Measurements from ENCODE around the gene SLC66A3.

Gene SLC66A3

DNA sequence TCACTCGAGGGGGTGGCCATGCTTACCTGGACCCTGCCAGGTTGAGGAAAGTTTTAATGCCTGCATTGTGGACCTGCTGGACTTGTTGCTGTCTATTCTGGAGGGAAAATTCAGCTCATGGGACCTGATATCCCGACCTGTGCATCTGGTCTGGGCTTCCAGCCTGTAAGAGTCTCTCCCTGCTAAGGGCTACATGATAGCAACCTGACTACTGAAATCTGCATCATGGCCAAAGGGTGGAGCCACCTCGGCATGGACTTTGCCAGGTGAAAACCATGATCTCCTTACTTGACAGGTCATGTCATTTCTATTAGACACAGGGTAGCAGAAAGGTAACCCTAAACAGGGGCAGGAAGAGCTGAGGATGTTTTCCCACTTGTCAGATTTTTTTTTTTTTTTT, 12.9 kb upstream of the SLC66A3 start:
- Histone ChIP-seq H3K4me1 (ENCODE audit: insufficient read depth, low read length) (no peaks in the 10 kb centered on the region), H3K27me3 (ENCODE audit: control insufficient read depth in 1 of 2, insufficient read depth in 2 of 2, low read length in 2 of 2) (no peaks in the 10 kb centered on the region), H3K36me3 (ENCODE audit: insufficient read depth, low read length) (no peaks in the 10 kb centered on the region), H3K4me3 (ENCODE audit: low read depth in 1 of 2, low read length in 2 of 2) (no peak overlapping the region), H3K9ac (ENCODE audit: low read length) (no peak overlapping the region), H3K27ac (ENCODE audit: low read depth, low read length) (no peak overlapping the region), H3K9me3 (ENCODE audit: low read length) (no peaks in the 10 kb centered on the region)

DNA sequence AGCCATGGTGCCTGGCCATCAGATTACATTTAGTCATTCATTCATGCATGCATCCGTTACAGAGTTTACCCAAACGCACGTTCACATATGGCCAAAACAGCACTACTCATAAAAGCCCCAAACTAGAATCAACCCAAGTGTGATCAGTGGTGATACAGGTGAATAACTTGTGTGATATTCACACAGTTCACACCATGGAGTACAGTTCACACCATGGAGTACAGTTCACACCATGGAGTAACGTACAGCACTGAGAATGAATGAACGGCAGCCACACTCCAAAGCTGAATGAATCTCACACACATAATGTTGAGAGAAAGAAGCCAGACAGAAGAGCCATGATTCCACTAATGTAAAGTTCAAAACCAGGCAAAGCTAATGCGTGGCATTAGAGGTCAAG, 12.3 kb upstream of the SLC66A3 start:
- Histone ChIP-seq H3K27me3 (ENCODE audit: control insufficient read depth in 1 of 2, insufficient read depth in 2 of 2, low read length in 2 of 2) (no peaks in the 10 kb centered on the region), H3K36me3 (ENCODE audit: insufficient read depth, low read length) (no peaks in the 10 kb centered on the region), H3K27ac (ENCODE audit: low read depth, low read length) (no peak overlapping the region)

DNA sequence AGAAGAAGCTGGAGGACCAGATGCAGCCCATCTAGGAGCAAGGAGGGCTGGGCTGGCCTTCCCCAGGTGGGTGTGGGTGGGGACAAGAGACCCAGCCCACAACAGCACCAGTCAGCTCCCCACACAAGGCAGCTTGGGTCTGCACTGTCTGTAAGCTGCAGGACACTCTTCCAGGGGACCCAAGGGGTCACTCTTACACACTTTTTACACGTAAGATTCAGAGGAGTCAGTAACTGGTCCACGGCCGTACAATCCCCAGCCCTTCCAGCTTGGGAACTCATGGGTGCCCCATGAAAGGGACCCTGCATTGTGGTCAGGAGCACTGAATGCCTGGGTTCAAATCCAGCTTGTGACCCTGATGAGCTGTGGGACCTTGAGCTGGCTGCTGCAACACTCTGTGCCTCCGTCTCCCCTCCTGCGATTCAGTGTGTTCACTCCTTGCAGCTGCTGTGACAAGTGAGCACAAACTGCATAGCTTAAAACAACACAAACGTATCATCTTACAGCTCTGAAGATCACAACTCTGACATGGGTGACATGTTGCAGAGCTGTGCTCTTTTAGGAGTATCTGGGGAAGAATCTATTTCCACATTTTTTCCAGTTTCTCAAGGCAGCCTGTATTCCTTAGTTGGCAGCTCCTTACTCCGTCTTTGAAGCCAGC, 11.1 kb upstream of the SLC66A3 start:
- H3K9me3 ChIP-seq (ENCODE audit: low read length) = no peaks in the 10 kb centered on the region
- H3K27ac ChIP-seq (ENCODE audit: low read depth, low read length) = no peak overlapping the region
- no peaks in the 10 kb centered on the region for H3K27me3 ChIP-seq (ENCODE audit: control insufficient read depth in 1 of 2, insufficient read depth in 2 of 2, low read length in 2 of 2)
- H3K4me3 ChIP-seq (ENCODE audit: low read depth in 1 of 2, low read length in 2 of 2) = no peak overlapping the region
- no peak overlapping the region for H3K9ac ChIP-seq (ENCODE audit: low read length)
- no peaks in the 10 kb centered on the region for H3K4me1 ChIP-seq (ENCODE audit: insufficient read depth, low read length)
- H3K36me3 ChIP-seq (ENCODE audit: insufficient read depth, low read length) = no peaks in the 10 kb centered on the region

More for the DNA sequence above, 12.3 kb upstream of the SLC66A3 start:
- H3K4me1 ChIP-seq (ENCODE audit: insufficient read depth, low read length) = no peaks in the 10 kb centered on the region
- no peak overlapping the region for H3K9ac ChIP-seq (ENCODE audit: low read length)
- H3K9me3 ChIP-seq (ENCODE audit: low read length) = no peaks in the 10 kb centered on the region
- H3K4me3 ChIP-seq (ENCODE audit: low read depth in 1 of 2, low read length in 2 of 2) = no peak overlapping the region

DNA sequence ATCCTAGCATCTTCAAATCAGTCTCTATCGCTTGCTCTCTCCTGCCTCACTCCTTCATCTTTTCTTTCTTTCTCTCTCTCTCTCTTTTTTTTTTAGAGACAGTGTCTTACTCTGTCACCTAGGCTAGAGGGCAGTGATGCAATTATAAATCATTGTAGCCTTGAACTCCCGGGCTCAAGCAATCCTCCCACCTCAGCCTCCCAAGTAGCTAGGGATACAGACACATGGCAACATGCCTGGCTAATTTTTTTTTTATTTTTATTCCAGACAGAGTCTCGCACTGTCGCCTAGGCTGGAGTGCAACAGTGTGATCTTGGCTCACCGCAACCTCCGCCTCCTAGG, 10.6 kb upstream of the SLC66A3 start:
- Histone ChIP-seq H3K9me3 (ENCODE audit: low read length) (no peaks in the 10 kb centered on the region), H3K4me1 (ENCODE audit: insufficient read depth, low read length) (no peaks in the 10 kb centered on the region), H3K27ac (ENCODE audit: low read depth, low read length) (no peak overlapping the region), H3K36me3 (ENCODE audit: insufficient read depth, low read length) (no peaks in the 10 kb centered on the region), H3K4me3 (ENCODE audit: low read depth in 1 of 2, low read length in 2 of 2) (no peak overlapping the region), H3K27me3 (ENCODE audit: control insufficient read depth in 1 of 2, insufficient read depth in 2 of 2, low read length in 2 of 2) (no peaks in the 10 kb centered on the region), H3K9ac (ENCODE audit: low read length) (no peak overlapping the region)

DNA sequence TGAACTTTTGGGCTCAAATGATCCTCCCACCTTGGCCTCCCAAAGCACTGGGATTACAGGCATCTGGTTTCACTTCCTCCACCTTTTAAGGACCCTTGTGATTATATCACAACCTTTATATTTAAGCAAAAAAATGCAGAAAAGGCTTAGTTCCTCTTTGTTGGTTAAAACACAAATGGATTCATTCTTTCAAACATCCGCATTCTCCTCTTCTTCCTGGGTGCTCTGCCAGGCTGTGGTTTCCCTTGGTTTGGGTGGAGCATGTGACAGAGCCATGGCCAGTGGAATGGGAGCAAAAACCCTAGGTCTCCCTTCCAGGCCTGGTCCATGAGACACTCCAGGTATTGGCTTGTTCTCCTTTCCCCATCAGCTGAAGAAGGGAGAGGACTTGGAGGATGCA, 9.9 kb upstream of the SLC66A3 start:
- no peak overlapping the region for H3K4me3 ChIP-seq (ENCODE audit: low read depth in 1 of 2, low read length in 2 of 2)
- H3K9me3 ChIP-seq (ENCODE audit: low read length) = no peaks in the 10 kb centered on the region
- H3K36me3 ChIP-seq (ENCODE audit: insufficient read depth, low read length) = no peaks in the 10 kb centered on the region
- no peak overlapping the region for H3K9ac ChIP-seq (ENCODE audit: low read length)
- no peak overlapping the region for H3K27ac ChIP-seq (ENCODE audit: low read depth, low read length)
- no peaks in the 10 kb centered on the region for H3K27me3 ChIP-seq (ENCODE audit: control insufficient read depth in 1 of 2, insufficient read depth in 2 of 2, low read length in 2 of 2)
- H3K4me1 ChIP-seq (ENCODE audit: insufficient read depth, low read length) = no peaks in the 10 kb centered on the region

DNA sequence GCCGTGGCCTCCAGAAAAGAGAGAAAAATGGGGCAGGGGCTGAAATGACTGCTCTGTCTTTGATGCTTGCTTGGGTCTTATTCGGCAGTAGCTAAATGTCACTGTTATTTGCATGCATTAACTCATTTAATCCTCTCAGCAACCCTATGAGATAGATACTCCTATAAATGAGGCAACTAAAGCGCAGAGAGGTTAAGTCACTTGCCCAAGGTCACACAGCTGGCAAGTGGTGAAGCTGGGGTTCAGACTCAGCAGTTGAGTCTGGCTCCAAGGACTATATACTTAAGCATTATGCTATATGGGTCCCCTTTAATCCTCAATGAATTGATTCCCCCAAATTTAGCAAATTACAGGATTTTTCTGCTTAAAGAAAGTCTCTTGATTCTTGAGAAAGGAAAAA, 9.2 kb upstream of the SLC66A3 start:
- no peak overlapping the region for H3K27ac ChIP-seq (ENCODE audit: low read depth, low read length)
- no peaks in the 10 kb centered on the region for H3K9me3 ChIP-seq (ENCODE audit: low read length)
- H3K4me3 ChIP-seq (ENCODE audit: low read depth in 1 of 2, low read length in 2 of 2) = no peak overlapping the region
- no peaks in the 10 kb centered on the region for H3K36me3 ChIP-seq (ENCODE audit: insufficient read depth, low read length)
- H3K4me1 ChIP-seq (ENCODE audit: insufficient read depth, low read length) = no peaks in the 10 kb centered on the region
- H3K27me3 ChIP-seq (ENCODE audit: control insufficient read depth in 1 of 2, insufficient read depth in 2 of 2, low read length in 2 of 2) = no peaks in the 10 kb centered on the region
- H3K9ac ChIP-seq (ENCODE audit: low read length) = no peak overlapping the region

DNA sequence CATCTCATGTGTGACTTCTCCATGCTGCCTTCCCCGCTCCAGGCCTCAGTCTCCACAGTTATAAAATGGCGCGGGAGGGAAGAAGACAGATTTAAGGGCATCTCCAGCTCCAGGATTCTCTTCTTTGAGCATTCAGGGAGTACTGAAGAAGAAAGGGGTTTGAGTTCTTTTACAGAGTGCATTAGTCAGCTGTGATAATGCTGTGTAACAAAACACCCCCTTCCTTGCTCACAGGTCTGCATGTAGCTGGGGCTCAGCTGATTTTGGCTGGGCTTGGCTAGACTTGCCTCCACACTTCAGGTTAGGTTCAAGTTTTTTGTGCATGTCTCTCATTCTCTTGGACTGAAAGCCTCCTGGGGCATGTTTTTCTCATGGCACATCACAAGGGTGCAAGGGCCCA, 8.0 kb upstream of the SLC66A3 start:
- no peaks in the 10 kb centered on the region for H3K9me3 ChIP-seq (ENCODE audit: low read length)
- no peak overlapping the region for H3K4me3 ChIP-seq (ENCODE audit: low read depth in 1 of 2, low read length in 2 of 2)
- H3K9ac ChIP-seq (ENCODE audit: low read length) = no peak overlapping the region
- no peaks in the 10 kb centered on the region for H3K4me1 ChIP-seq (ENCODE audit: insufficient read depth, low read length)
- no peaks in the 10 kb centered on the region for H3K27me3 ChIP-seq (ENCODE audit: control insufficient read depth in 1 of 2, insufficient read depth in 2 of 2, low read length in 2 of 2)
- H3K36me3 ChIP-seq (ENCODE audit: insufficient read depth, low read length) = no peaks in the 10 kb centered on the region
- no peak overlapping the region for H3K27ac ChIP-seq (ENCODE audit: low read depth, low read length)

DNA sequence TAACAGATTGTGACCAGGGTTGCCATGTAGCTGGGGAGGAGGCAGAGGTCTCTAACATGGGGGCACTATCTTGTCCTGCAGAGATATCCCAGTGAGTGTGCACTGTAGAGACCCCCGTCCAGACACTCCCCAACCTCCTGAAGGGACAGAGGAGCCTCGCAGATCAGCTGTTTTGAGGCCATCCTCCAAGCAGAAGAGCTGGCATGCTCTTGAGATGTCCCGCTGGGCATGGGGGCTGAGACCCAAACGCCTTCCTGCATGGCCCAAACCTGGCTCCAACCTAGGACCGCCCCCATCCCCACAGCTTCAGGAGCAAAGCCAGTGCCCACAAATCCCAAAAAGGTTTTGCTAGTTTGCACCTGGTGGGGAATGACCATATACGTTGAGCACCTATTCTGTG, 2.7 kb upstream of the SLC66A3 start:
- no peaks in the 10 kb centered on the region for H3K27me3 ChIP-seq (ENCODE audit: control insufficient read depth in 1 of 2, insufficient read depth in 2 of 2, low read length in 2 of 2)
- no peaks in the 10 kb centered on the region for H3K9me3 ChIP-seq (ENCODE audit: low read length)
- H3K9ac ChIP-seq (ENCODE audit: low read length) = no peak overlapping the region
- no peak overlapping the region for H3K4me3 ChIP-seq (ENCODE audit: low read depth in 1 of 2, low read length in 2 of 2)
- no peaks in the 10 kb centered on the region for H3K36me3 ChIP-seq (ENCODE audit: insufficient read depth, low read length)
- H3K27ac ChIP-seq (ENCODE audit: low read depth, low read length) = no peak overlapping the region
- H3K4me1 ChIP-seq (ENCODE audit: insufficient read depth, low read length) = peaks cover 14% of the 10 kb centered on the region

DNA sequence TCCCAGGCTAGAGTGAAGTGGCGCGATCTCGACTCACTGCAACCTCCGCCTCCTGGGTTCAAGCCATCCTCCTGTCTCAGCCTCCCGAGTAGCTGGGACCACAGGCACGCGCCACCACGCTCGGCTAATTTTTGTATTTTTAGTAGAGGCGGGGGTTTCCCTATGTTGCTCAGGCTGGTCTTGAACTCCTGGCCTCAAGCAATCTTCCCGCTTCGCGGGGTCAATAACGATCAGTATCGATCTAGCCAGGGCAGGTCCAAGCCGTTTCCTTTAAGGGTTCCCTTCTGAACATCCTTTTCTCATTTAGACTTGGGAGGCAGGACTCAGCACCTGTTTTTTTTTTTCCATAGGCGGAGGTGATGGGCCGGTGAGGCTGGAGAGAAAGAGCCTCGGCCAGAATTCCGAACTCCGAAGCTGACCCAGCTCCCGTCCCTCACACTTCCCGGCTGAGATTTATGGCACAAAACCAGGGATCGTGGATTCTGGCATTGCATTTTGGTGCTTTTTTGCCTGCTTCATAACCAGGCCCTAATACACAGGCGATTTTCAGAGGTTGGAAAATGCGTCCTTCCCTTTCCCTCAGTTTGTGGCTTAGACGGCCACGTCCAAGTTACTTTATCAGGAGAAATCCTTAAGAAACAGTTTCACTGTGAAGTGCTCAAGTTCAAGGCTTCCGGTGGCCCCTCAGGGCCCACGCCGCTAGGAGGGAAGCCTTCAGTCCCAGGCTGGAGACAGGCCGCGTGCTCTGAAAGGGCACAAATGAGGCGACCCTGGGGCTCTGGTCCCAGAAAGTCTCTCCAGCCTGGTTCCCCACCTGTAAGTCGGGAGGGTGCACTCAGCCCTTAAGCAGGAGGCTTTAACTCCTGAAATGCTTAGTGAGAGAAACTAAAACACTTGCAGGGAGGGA, 998 bp upstream of the SLC66A3 start:
- no peaks in the 10 kb centered on the region for H3K9me3 ChIP-seq (ENCODE audit: low read length)
- peak overlapping the region; percentile 93 for H3K27ac ChIP-seq (ENCODE audit: low read depth, low read length)
- peak overlapping the region; percentile 88 for H3K9ac ChIP-seq (ENCODE audit: low read length)
- H3K36me3 ChIP-seq (ENCODE audit: insufficient read depth, low read length) = no peaks in the 10 kb centered on the region
- no peaks in the 10 kb centered on the region for H3K27me3 ChIP-seq (ENCODE audit: control insufficient read depth in 1 of 2, insufficient read depth in 2 of 2, low read length in 2 of 2)
- peaks cover 14% of the 10 kb centered on the region for H3K4me1 ChIP-seq (ENCODE audit: insufficient read depth, low read length)
- H3K4me3 ChIP-seq (ENCODE audit: low read depth in 1 of 2, low read length in 2 of 2) = peak overlapping the region; percentile 64 to 76

DNA sequence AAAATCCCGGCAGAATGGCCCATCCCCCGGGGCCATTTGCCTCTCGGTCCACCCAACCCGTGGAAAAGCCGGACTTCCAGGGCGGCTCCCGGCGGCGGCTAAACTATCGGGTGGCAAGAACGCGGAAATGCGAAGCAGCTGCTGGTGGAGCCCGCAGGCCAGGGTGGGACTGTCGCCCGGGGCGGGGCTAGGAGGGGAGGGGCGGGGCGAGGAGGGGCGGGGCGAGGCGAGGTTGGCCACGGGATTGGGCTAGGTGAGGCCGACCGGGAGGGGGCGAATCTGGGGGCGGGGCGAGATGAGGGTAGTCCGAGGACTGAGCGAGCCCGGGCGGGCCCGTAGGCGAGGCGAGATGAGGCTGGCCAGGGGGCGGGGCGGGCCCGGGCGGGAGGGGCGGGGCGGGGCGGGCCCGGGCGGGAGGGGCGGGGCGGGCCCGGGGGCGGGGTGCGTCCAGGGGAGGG, 315 bp upstream of the SLC66A3 start:
- H3K27me3 ChIP-seq (ENCODE audit: control insufficient read depth in 1 of 2, insufficient read depth in 2 of 2, low read length in 2 of 2) = no peaks in the 10 kb centered on the region
- H3K4me3 ChIP-seq (ENCODE audit: low read depth in 1 of 2, low read length in 2 of 2) = peak overlapping the region; percentile 64 to 76
- H3K36me3 ChIP-seq (ENCODE audit: insufficient read depth, low read length) = no peaks in the 10 kb centered on the region
- H3K27ac ChIP-seq (ENCODE audit: low read depth, low read length) = peak overlapping the region; percentile 93
- no peaks in the 10 kb centered on the region for H3K9me3 ChIP-seq (ENCODE audit: low read length)
- H3K4me1 ChIP-seq (ENCODE audit: insufficient read depth, low read length) = peaks cover 14% of the 10 kb centered on the region
- peak overlapping the region; percentile 88 for H3K9ac ChIP-seq (ENCODE audit: low read length)

DNA sequence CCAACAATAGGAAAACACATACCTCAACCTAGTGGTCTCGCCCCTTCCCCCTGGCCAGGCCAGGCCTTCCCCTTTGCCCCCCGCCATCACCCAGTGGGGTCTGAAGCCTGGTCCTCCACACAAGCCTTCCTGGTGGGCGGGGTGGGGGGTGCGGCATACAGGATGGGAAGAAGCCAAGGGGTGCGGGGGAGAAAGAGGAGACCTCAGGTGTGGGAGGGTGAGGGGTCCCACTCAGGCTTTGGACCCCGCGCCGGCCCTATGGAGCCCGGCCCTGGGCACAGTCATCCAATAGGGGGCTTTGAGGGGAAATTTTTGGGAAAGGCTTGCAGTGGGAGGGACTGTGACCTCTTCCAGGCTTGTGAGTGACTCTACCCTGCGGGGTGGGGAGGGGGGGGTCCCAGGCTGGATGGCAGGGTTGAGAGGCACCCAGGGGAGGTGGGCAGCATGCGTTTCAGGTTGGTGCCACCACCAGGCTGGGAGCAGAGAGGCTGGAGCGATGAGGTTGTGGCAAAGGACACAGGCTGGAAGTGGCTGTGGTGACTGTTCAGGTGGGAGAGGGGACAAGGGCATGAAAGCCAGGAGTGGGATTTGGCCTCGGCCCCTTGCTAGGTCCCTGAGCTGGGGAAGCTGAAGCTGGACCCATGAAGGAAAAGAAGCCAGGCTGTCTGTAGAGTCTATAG, 1.3 kb downstream of the SLC66A3 start:
- Histone ChIP-seq H3K9ac (ENCODE audit: low read length) (no peak overlapping the region), H3K36me3 (ENCODE audit: insufficient read depth, low read length) (peaks cover 3% of the 10 kb centered on the region), H3K27me3 (ENCODE audit: control insufficient read depth in 1 of 2, insufficient read depth in 2 of 2, low read length in 2 of 2) (no peaks in the 10 kb centered on the region), H3K27ac (ENCODE audit: low read depth, low read length) (no peak overlapping the region), H3K4me1 (ENCODE audit: insufficient read depth, low read length) (peaks cover 14% of the 10 kb centered on the region), H3K4me3 (ENCODE audit: low read depth in 1 of 2, low read length in 2 of 2) (peak overlapping the region in 1 of 2 donors; percentile 81), H3K9me3 (ENCODE audit: low read length) (no peaks in the 10 kb centered on the region)

Measured in muscle layer of colon (tissue), 2 donors.